ENCODE data around the gene PSRC1.
"Not testable (repeated sequence)": the region's sequence is repeated elsewhere in the genome, so short reads cannot be mapped to it uniquely, and the experiment has no call there.

Gene PSRC1

DNA sequence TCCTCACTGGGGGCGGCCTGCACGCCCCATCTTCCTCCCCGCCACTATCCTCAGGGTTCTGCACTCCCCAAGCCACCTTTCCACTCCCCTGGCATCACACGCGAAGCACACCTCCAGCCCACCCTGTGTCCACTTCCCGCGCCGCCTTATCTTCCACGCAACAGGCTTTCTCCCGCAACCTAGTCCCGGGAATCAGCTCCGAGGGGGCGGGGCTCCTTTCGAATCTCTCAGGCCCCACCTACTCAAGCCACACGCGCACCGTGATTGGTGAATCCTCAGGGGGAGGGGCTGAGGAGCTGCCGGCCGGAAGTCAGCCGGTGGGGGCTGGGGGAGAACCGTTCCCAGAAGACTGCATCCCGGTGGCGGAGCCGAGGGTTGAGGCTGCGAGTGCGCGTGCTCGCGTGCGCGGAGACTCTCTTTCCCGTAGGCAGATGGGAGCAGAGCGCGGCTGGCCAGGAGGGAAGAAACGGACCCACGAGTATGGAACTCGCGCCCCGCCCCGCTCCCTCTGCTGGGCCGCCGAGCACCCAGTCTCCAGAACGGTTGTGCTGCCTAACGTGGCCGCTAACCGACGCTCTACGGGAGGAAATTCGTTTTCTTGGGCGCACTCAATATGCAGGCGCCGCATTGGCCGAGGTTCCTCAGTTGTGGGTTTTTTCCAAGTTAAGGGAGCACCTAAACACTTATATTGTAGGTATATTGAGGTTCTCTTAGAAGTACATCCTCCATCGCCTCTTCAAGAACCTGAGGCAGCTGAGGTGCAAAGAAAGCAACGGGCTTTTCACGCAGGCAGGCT lies at the start of gene PSRC1:
Gene PSRC1, minus strand, starts transcription at position 194 of the 796 bp plus-strand sequence.
- DNase-seq (ENCODE audit: low spot score) (peak; percentile 99), FAIRE-seq (peak; percentile 75)

DNA sequence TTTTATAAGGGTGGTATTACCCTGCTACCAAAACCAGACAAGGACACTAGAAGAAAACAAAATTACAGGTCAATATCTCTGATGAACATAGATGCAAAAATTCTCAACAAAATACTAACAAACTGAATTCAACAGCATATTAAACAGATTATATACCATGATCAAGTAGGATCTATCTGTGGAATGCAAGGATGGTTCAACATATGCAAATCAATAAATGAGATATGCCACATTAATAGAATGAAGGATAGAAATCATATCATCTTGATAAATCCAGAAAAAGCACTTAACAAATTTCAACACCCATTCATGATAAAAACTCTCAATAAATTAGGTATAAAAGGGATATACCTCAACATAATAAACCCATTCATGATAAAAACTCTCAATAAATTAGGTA lies 48.2 kb upstream of the PSRC1 start:
- DNase-seq (ENCODE audit: low spot score) (no peak), FAIRE-seq (no peak)

DNA sequence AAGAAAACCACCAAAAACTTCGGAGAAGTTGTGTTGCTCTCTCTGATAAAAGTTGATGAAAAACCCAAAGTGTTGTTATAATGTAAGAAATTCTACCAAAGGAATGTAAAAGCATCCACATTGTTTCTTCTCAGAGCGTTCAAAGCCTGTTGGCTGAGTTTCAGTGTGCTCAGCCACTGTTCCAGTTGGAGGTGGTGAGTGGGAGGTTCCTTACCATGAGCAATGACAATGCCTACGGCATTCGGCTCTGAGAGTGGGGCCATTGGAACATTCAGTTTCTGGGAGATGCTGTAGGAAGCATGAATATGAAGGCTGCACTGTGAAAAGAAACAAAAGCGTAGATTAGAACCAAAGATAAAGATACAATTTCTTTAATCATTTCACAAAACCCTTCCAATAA lies 44.3 kb upstream of the PSRC1 start:
- no peak for FAIRE-seq
- no peak for DNase-seq (ENCODE audit: low spot score)

DNA sequence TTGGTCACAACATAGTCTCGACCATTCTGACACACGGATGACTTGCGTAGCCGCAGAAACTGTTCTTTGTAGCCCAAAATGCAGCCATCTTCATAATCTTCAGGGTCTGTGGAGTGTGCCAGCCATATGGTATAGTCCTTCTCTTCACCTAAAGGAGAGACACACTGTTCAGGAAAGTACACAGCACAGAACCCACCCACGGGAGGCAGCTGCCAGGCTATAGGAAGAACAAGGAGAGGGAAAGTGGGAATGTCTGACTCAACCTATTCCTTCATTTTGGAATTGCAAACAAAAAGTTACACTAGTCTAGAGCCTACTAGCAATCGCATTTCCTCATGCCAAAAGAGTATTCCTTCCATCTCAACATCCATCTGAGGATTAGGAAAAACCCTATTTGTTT lies 40.0 kb upstream of the PSRC1 start:
- FAIRE-seq (no peak), DNase-seq (ENCODE audit: low spot score) (no peak)

DNA sequence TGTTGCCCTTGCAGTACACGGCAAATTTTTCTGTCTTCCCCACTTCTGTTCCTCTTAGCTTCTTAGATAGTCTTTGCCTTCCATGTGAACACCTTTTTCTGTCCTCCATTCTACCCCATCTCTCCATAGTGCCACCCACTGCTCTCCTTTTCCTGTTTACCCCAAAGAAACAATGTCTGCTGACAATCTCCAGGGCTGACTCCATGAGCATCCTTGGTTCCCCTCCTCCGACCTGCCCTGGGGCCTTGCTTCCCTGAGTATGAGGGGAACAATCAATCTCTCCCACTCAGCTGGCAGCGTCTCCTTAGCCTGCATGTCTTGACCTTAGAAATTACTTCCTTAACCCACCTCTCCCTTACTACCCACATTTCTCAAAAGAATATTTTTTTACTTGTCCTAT lies 36.2 kb upstream of the PSRC1 start:
- no peak for FAIRE-seq

DNA sequence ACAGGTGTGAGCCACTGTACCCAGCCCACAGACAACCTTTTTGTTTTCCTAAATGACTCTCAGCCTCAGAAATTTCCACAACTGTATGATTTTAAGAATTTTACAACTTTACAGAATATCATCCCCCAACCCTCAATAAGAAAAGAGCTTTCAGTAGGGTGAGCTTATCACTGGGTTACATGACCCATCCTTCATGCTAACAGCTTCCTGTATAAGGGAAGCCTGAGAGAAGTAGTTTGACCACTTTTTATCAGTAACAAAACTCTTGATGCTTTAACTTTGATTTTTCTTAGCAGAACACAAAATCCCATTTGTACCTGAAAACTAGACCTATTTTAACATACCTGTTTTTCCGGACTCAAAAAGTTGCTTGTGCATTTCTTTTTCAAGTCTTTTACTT lies 33.6 kb upstream of the PSRC1 start:
- DNase-seq (ENCODE audit: low spot score) (no peak), FAIRE-seq (no peak)

More for the DNA sequence above, 36.2 kb upstream of the PSRC1 start:
- no peak for DNase-seq (ENCODE audit: low spot score)

DNA sequence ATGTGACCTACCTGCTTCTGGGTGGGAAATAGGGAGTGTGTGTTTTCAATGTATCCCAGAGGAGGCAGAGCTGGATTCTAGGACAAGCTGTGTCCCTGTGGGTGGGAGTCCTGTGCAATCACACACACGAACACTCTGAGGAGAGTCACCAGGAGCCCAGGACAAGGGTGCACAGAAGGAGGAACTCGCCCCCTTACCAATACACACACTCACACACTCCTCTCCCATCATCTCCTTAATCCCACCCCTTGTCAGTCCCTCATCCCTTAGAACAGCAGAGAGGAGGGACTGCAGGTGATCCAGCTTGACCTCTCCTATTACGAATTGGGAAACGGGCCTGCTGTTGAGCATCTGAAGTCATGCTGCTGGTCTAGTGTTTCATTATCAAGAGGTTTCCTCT lies 32.3 kb upstream of the PSRC1 start:
- DNase-seq (ENCODE audit: low spot score): no peak

DNA sequence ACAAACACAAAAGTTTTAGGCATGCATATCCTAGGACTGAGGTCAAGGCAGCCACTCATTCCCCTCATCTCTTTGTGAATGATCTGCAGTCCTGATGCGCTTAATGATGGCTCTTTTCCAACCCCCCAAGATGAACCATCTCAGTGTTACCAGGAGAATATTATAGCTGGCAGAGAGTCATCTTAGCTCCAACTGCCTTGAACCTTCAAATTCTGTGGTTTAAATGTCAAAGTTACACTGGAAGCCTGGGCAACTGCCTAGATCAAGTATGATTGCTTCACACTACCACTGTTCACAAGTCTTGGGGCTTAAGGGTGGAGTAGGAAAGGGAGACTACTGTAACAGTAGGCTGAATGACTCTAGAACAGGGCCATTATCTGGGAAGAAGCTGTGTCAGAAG lies 31.9 kb upstream of the PSRC1 start:
- FAIRE-seq (no peak), DNase-seq (ENCODE audit: low spot score) (no peak)

More for the DNA sequence above, 32.3 kb upstream of the PSRC1 start:
- no peak for FAIRE-seq

DNA sequence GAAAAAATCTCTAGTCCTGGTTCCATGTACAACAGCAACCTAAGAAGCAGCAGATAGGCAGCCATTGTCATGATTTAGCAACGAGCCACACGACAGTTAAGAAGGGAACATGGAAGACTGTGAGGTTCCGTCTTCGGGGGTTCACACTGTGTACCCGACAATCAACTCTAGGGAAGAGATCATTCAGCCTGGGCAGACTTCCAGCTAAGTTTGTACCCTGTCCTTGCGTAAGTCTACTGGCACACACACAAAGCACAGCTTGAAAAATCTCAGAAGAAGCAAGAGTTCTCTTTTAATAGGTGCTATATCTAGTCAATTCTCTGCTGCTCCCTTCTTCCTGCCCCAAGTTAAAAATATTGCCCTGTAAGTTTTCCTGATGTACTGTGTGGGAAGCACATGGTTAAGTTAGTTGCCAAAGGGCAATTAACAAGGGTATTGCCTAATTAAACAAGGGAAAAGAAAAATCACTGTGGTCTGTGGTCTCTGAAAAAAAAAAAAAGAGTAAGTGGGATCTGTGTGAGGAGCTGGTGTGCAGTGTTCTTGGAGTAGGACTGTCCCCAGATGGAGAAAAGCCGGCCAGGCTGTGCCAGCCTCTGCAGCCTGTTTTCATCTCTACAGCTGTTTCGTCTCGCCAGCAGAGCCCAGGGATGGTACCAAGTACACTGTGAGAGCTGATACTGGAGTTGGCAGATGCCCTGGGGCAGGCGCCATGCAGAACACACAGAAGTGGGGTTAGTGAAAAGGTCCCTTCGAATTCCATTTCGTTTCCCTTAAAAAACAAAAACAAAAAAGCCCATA lies 30.2 kb upstream of the PSRC1 start:
- DNase-seq (ENCODE audit: low spot score): no peak

DNA sequence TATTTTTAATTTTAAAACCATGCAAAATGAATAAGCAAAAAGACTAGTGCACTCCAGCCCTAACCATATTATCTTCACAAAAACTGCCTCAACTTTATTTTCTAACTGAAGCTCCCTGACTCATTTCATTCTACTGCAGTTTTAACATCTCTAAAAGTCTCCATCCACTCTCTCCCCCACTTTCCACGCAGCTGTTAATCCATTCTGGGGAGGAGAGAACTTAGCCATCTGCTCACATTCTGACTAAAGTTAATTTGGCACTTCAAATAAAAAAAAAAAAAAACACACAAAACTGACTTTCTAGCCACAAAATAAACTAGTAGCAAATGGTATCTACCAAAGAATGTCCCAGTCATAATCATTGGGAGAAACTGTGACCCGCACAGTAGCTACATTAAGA lies 29.3 kb upstream of the PSRC1 start:
- DNase-seq (ENCODE audit: low spot score) (no peak), FAIRE-seq (no peak)

More for the DNA sequence above, 30.2 kb upstream of the PSRC1 start:
- FAIRE-seq: peak; percentile 27

DNA sequence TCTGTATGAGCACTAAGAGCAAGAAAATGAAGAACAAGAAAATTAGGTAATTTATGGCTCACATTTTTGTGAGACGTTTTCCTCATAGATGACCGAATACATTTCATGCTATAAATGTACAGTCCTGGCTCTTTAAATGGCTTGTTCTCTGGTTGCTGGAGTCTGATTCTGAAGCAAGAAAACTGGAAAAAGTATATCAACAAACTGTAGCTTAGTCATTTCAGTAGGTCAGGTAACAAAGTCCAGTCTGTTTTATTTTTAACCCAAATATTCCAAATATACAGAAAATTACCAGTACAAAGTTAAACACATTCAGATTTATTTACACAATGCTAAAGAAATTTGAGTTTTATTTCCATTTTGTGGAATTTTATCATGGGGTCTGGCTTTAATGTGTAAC lies 26.4 kb upstream of the PSRC1 start:
- FAIRE-seq (no peak), DNase-seq (ENCODE audit: low spot score) (no peak)

DNA sequence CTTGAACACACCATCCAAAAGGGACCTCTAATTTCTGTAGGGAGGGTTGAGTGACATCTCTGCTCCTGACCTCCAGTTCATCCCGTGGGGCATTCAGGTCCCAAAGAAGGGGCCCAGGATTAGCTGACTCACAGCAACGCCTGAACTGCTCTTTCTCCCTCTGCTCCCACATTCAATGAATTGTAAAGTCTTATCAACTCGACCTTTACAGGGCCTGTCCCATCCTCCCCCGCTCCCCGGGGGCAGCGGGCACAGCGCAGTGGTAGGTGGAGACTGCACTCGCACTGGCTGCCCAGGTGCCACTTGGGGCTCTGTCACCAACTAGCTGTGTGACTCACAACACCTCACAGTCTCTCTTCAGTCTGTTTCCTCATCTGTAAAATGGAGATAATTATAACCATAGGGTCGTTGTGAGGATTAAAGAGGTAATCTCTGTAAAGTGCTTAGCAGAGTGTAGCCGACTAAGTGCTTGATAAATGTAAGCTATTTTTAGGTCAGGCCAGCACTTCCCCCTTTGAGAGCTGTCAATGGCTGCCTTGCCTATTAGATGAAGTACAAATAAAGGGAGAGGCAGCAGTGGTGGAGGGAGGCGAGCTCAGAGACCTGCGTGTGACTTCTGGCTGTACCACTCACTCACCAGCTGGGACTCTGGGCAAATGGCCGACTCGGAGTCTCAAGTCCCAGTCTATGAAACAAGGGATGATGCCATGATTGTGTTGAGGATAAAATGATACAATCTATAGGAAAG lies 24.5 kb upstream of the PSRC1 start:
- no peak for DNase-seq (ENCODE audit: low spot score)

DNA sequence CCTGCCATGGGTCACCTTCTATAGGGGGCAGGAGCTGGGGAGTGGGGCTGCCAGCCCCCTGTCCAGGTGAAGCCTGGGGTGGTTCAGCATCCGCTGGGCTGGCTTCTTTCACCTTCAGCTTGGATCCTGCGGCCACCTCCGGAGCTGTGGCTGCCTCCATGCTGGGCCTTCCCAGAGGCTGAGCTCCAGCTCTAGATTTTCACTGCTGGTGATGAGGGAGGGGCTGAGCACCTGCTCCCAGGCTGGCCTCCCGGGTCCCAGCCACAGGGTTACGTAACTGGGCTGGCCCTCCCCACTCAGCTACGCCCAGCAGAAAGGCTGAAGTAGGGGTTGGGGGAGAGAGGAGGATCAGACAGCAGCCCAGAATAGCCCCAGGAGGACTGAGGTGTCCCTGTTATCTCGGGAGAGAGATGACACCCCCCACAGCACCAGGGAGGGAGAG lies 23.9 kb upstream of the PSRC1 start, which contains the start of gene MYBPHL:
Gene MYBPHL, minus strand, starts transcription at position 180 of the 442 bp plus-strand sequence. Its CDS starts 20 bp downstream, at position 160.
- DNase-seq (ENCODE audit: low spot score): no peak

More for the DNA sequence above, 24.5 kb upstream of the PSRC1 start:
- FAIRE-seq: no peak

DNA sequence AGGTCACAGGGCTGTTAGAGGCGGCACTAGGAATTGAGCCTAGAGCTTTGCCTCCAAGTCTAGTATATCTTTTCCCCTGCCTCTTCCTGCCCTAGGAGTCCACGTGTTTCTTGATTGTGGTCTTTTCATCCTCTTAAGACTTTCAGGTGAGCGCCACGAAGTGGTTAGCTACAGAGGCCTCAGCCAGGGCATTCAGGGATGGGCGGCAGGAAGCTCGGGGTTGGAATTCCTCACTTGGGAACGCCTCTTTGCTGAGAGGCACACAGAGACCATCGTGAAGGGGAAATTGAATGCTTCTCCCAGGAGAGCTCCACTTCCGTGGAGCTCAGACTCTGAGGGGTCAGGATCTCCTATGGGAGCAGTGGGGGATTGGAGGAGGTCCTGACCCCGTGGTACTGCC lies 23.0 kb upstream of the PSRC1 start:
- DNase-seq (ENCODE audit: low spot score): peak; percentile 44
- not testable (repeated sequence) for FAIRE-seq

More for the DNA sequence above, 23.9 kb upstream of the PSRC1 start, which contains the start of gene MYBPHL:
- no peak for FAIRE-seq

DNA sequence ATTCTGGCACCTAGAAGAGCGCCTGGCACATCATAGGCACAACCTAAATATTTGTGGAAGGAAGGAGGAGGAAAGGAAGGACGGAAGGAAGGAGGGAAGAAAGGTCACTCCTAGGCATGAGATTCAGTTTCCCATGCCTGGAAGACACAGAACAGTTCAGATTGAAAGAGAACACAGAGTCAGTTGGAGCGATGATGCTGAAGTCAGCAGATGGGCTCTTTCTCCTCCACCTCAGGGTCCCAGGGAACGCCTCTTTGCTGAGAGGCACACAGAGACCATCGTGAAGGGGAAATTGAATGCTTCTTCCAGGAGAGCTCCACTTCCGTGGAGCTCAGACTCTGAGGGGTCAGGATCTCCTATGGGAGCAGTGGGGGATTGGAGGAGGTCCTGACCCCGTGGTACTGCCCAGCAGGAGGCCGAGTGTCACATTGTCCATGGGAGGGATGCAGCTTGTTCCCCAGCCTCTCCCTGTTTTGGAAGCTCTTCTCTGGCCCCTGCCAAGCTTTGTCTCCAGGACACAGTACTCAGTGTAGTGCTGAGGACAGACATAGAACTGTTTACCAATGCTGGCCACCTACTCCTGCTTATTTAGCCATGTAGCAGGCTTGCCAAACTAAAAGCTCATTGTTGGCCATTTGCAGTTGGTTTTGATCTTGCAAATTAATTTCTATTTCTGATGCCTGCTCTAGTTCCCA lies 21.4 kb upstream of the PSRC1 start:
- DNase-seq (ENCODE audit: low spot score): no peak
- FAIRE-seq: no peak

DNA sequence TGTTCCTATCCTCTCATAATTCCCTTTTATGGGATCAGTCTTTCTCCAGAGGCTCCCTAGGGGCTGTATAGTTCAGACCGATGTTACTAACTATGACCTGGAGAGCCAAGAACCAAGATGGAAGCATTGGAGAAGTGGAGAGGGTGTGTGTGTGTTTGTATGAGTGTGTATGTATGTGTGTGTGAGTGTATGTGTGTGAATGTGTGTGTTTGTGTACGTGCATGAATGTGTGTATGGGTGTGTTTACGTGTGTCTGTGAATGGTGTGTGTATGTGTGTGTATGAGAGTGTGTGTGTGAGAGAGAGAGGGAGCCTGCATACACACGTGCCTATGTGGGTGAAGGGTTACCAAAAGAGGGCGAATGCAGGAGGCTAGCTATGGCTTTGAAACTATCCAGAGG lies 18.9 kb upstream of the PSRC1 start:
- DNase-seq (ENCODE audit: low spot score) (no peak), FAIRE-seq (peak; percentile 37)

DNA sequence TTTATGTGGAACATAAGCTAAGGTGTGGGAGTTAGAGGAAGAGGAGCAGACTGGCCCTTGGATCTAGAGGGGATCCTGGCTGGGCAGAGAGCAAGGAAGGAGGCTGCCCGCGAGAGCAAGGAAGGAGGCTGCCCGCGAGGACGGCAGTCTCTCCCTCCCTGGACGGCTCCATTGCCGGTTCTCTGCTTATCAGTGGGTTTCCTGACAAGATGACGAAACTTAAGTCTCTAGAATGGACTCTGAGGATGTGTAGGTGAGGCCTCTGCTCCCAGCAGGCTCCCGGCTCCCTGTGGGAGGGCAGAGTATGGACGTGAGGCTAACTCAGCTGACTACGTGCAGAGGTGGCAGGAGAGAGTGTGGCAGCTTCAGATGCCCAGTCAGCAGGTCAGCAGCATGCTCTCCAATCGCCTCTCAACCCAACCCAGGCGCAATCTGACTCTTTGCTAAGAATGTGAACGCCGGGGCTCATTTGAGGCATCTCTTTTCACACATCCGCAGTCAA lies 17.8 kb upstream of the PSRC1 start:
- FAIRE-seq: no peak

DNA sequence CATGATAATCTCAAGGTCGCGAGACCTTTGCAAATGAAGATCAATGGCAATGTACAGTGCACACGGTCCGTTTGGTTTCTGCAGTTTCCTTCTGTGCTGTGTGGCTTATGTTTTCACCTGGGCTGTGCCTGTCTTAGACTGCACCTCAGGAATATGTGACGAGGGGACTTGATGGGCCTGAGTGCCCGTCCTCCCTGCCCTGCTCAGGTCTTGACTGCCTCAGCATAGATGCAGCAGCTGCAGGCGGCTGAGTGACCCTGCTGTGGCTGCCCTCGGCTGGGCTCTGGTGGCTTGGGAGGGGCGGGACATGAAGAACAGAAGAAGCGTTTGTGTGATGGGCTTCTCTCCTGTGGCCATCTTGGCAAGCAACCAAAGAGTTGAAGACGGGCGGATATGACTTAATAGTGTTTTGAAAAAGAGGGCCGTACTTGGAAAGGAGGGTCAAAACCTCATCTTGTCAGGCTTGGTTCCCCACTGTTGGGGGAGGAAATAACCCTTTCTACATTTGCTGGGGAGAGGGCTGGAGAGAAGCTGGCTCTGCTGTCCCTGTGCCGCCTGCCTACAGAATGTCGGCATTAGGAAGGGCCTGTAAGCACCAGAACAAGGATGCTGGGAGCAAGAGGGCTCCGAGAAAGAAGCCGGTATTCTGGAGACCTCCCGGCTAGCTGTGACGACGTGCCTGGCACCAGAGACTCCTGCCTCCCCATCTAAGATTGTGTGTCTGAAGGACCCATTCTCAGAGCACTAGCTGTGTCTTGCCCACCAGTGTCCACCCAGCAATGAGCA lies 16.8 kb upstream of the PSRC1 start:
- FAIRE-seq (no peak), DNase-seq (ENCODE audit: low spot score) (peak; percentile 70)

More for the DNA sequence above, 17.8 kb upstream of the PSRC1 start:
- no peak for DNase-seq (ENCODE audit: low spot score)

DNA sequence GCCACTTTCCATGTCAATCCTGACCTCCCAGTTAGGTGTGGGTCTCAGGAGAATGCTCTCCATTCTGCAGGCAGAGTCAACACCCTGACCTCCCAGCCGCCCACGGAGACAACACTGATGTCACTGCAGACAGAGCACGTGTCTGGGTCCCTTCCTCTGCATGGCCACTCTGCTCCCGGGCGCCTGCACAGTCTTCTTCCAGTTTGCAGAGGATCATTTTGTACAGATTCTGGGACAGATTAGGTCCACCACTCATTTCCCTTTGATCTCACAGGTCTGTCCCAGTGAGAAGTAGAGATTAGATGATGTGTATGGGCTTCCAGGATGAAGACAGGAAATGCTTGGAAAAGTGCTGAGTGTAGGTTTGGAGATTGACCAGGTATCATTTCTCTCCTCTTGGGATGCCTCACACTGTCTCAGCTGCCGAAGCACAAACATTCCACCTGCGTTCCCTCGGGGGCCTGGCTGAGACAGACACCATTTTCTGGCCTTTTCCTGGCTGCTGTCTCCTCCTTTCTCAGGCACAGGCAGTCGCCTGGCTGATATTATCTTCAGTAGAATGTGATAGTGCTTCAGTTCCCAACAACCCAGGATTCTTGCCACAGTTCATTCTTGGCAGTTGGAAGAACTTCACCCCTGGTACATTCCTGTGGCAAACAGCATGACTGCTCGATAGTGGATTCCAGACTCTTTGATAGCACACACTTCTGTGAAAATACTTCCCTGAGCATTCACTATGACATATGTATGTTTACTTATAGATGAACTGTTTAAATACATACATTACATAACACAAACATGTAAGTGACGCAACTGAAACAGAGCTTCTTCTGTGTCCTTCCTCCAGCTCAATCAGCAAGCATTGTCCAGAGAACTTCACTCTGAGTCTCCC lies 16.0 kb upstream of the PSRC1 start:
- FAIRE-seq (peak; percentile 82), DNase-seq (ENCODE audit: low spot score) (peak; percentile 70)
